Mucosa of descending colon (tissue), 3 donors: ENCODE results near the gene AMZ1. TPM values are rescaled to one million over a fixed set of nuclear protein-coding genes. Genes with fewer than 3 reads are reported as not detected.

ENCODE experiments used
- ATAC-seq: fragments of 200-7000 bp; cut with Tn5 transposase; one replicate; pipeline ENCODE4 v1.9.1; 2020; ENCODE audit warnings: mild to moderate bottlenecking, moderate library complexity
- DNase-seq, 3 donors: peaks; one replicate each; pipeline ENCODE4 v3.0.0-alpha.2; 2020
- H3K36me3 ChIP-seq: fragments of 200-600 bp; one replicate; pipeline ENCODE4 v1.8.0; 2021; ENCODE audit warnings: low read depth, mild to moderate bottlenecking
- H3K4me1 ChIP-seq: fragments of 200-600 bp; one replicate; pipeline ENCODE4 v1.8.0; 2021; ENCODE audit warnings: low read depth, mild to moderate bottlenecking
- H3K4me3 ChIP-seq: fragments of 200-600 bp; one replicate; pipeline ENCODE4 v1.8.0; 2021; ENCODE audit warnings: mild to moderate bottlenecking
- H3K9me3 ChIP-seq: fragments of 200-600 bp; one replicate; pipeline ENCODE4 v1.8.0; 2021; ENCODE audit warnings: mild to moderate bottlenecking
- CTCF ChIP-seq: fragments of 200-600 bp; IDR thresholded peaks from one replicate; pipeline ENCODE4 v1.8.0; 2022; ENCODE audit warnings: antibody characterized with exemption, mild to moderate bottlenecking
- intact Hi-C, 2 donors: fragments of 100-400 bp; cut with DNase I in 1 of 2; cut with micrococcal nuclease in 1 of 2; formaldehyde crosslinking; loops; one replicate each; pipeline versions ENCODE4 v1.11.0 to v1.11.1; 2022; cut with DNase I, micrococcal nuclease
- total RNA-seq, 3 donors: library from RNA; stranded (reverse); fragmentation: NEBNext Ultra II Directional in 2 of 3; extraction: Animal tissue kit (Norgen Biotek cat#: 25700) in 2 of 3; gene quantifications; one replicate each; pipeline versions ENCODE4 v1.2.1 to v1.2.4, GENCODE V29; 2021 to 2023
- donor health status: DM: no; HTN: no; CAD: no; lungs with moderate emphysema.
- donor health status: DM: no; HTN: no; CAD: no.
- donor health status: DM: no; HTN: yes; CAD: no.

AMZ1 gene
- total RNA-seq, 3 donors from 2014 or later: 0.61 to 1.3 TPM; not detected in 1

DNA sequence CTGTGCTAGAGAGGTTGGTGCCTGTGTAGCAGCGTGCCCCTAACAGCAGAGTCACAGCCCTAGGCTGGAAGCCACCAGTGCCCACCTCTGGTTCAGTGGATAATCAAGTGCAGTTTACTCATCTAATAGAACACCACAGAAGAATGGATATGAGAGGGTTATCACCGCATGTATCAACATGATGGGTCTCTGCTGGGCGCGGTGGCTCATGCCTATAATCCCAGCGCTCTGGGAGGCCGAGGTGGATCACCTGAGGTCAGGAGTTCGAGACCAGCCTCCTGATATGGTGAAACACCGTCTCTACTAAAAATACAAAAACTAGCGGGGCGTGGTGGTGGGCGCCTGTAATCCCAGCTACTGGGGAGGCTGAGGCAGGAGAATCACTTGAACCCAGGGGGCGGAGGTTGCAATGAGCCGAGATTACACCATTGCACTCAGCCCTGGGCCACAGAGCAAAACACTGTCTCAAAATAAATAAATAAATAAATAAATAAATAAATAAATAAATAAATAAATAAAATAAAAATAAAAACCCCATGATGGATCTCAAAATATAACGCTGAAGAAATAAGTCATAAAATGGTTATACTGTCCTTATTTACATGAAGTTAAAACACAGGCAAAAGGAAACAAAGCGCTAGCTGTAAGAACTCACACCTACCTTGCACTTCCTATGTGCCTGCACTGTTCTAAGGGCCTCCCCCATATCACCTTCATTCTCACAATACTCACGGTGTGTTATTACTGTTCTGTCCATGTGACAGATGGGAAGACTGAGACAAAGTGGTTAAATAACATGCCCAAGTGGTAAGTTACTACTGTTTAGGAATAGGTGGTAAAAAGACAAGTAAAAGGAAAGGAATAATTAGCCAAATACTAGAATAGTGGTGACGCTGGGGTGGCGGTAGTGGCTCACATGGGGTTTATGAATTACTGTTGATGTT is 70.9 kb downstream of the AMZ1 start:
- intact Hi-C loops: no loop called here

DNA sequence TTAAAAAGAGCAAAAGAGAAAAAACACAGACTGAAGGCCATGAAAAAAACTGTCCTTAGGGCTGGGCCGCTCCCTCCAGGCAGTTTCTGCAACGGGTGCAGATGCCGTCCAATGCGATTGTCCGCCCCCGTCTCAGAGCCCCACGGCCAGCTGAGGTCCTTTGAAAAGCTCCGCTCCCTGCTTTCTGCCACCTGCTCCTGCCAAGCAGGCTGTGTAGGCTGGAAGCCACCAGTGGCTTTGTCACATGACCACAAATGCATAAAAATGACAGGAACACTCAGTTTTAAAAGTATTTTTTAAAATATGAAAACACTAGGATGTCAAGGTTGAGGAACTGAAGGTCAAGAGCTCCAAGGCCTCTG is 71.7 kb downstream of the AMZ1 start:
- Histone ChIP-seq H3K4me1 (peaks cover 12% of the 10 kb centered on the region), H3K4me3 (no peak overlapping the region), H3K36me3 (no peaks in the 10 kb centered on the region), H3K9me3 (no peaks in the 10 kb centered on the region)
- no peak for TF ChIP-seq CTCF
- intact Hi-C loops: no loop called here
- DNase-seq: peak in 1 of 3 donors; percentile 52
- peak; percentile 22 for ATAC-seq

More for the DNA sequence above, 70.9 kb downstream of the AMZ1 start:
- no peaks in the 10 kb centered on the region for H3K36me3 ChIP-seq
- H3K4me1 ChIP-seq: peaks cover 12% of the 10 kb centered on the region
- TF ChIP-seq CTCF: no peak
- H3K9me3 ChIP-seq: no peaks in the 10 kb centered on the region
- no peak for ATAC-seq
- no peak for DNase-seq
- no peak overlapping the region for H3K4me3 ChIP-seq

- DNase-seq: peak; percentile 88 to 91 (median 90)
- TF ChIP-seq CTCF: peak; percentile 18
- Histone ChIP-seq H3K4me3 (no peak overlapping the region), H3K4me1 (peaks cover 12% of the 10 kb centered on the region), H3K36me3 (no peaks in the 10 kb centered on the region), H3K9me3 (no peaks in the 10 kb centered on the region)
- intact Hi-C loops: no loop called here
- ATAC-seq: peak; percentile 93
Measured at GRCh38 chr7:2760098-2760889, 72.3 kb downstream of the AMZ1 start.

DNA sequence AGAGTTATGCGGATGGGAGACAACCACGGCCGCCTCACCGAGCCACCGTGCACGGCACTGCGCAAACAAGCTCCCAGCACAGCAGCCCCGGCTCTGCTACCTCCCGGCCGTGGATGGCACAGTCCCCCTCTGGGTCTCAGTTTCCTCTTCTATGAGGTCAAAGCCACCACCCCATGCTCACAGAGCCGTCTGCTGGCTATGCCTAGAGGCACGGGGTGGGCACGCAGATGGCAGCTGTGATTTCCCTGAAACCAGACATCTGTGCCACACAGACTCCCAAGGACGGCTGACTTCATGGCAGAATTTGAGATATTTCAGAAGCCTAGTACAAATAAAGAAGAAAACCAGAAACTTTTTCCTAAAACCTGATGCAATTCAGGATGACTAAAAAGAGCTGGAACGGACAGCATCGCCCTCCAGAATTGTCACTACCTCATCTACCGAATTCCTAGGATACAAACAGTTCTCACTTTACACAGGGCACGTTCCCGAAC is 73.2 kb downstream of the AMZ1 start:
- no peak overlapping the region for H3K4me3 ChIP-seq
- DNase-seq (no peak), ATAC-seq (no peak)
- intact Hi-C loops: no loop called here
- no peaks in the 10 kb centered on the region for H3K36me3 ChIP-seq
- no peak for TF ChIP-seq CTCF
- peaks cover 12% of the 10 kb centered on the region for H3K4me1 ChIP-seq
- no peaks in the 10 kb centered on the region for H3K9me3 ChIP-seq

- H3K36me3 ChIP-seq: no peaks in the 10 kb centered on the region
- no peak for TF ChIP-seq CTCF
- ATAC-seq (no peak), DNase-seq (no peak)
- intact Hi-C loops: no loop called here
- no peaks in the 10 kb centered on the region for H3K9me3 ChIP-seq
- no peak overlapping the region for H3K4me3 ChIP-seq
- peaks cover 12% of the 10 kb centered on the region for H3K4me1 ChIP-seq
Measured at GRCh38 chr7:2761801-2762497, 73.9 kb downstream of the AMZ1 start.
